Gastroesophageal sphincter (tissue), 4 donors: Measurements from ENCODE around the gene SAMD4A. TPM values are rescaled to one million over a fixed set of nuclear protein-coding genes. Genes with fewer than 3 reads are reported as not detected.

ENCODE experiments used
- ATAC-seq: fragments of 150-250 bp; one replicate; pipeline ENCODE4 v1.9.1; 2016; ENCODE audit warnings: mild to moderate bottlenecking, moderate library complexity
- H3K27ac ChIP-seq, 4 donors: fragments of 200-600 bp; sonication (generic) in 3 of 4; 1 replicate in 3 of 4; 2 replicates in 1 of 4; pipeline ENCODE4 v1.5.1; 2016 to 2019
- H3K27me3 ChIP-seq: fragments of 200-600 bp; sonication (generic); one replicate; pipeline ENCODE4 v1.5.1; 2019
- H3K36me3 ChIP-seq, 2 donors: fragments of 200-600 bp; sonication (generic); one replicate each; pipeline ENCODE4 v1.5.1; 2019; ENCODE audit warnings: control low read depth in 1 of 2
- H3K4me1 ChIP-seq, 3 donors: fragments of 200-600 bp; sonication (generic); 1 replicate in 2 of 3; 2 replicates in 1 of 3; pipeline ENCODE4 v1.5.1; 2016 to 2019; ENCODE audit warnings: control low read depth in 2 of 3
- H3K4me3 ChIP-seq, 2 donors: fragments of 200-600 bp; sonication (generic); one replicate each; pipeline ENCODE4 v1.5.1; 2019; ENCODE audit warnings: mild to moderate bottlenecking in 1 of 2, moderate library complexity in 1 of 2
- H3K9me3 ChIP-seq, 3 donors: fragments of 200-600 bp; sonication (generic); one replicate each; pipeline ENCODE4 v1.5.1; 2017 to 2019; ENCODE audit warnings: control low read depth in 2 of 3
- EP300 ChIP-seq: sonication (generic); formaldehyde crosslinking; IDR thresholded peaks from one replicate; pipeline ENCODE4 v1.6.1; 2017; ENCODE audit warnings: antibody characterized with exemption, mild to moderate bottlenecking
- POLR2A ChIP-seq, 2 donors: fragments of 450-650 bp; IDR thresholded peaks; one replicate each; pipeline ENCODE4 v1.6.1; 2017; ENCODE audit warnings: antibody characterized with exemption in 2 of 2, mild to moderate bottlenecking in 2 of 2, moderate library complexity in 1 of 2
- POLR2AphosphoS5 ChIP-seq: sonication (generic); formaldehyde crosslinking; IDR thresholded peaks from one replicate; pipeline ENCODE4 v1.6.1; 2017; ENCODE audit warnings: antibody characterized with exemption
- WGBS, 2 donors: methylation state at CpG; one replicate each; pipeline ENCODE4 v1.1.5; 2018; ENCODE audit warnings: low coverage in 1 of 2; 5-methylcytosine and 5-hydroxymethylcytosine counted together
- total RNA-seq, 4 donors: library from RNA; depleted of rRNA; stranded (reverse); fragments of >200 nt; gene quantifications; one replicate each; pipeline ENCODE4 v1.1.0, GENCODE V29; 2016
- TF ChIP-seq, protein P1 (sequence below), 4 experiments: fragments of 200-600 bp in 2 of 4; fragments of 450-650 bp in 2 of 4; sonication (generic) in 1 of 4; IDR thresholded peaks; one replicate each; pipeline ENCODE4 v1.5.1; 2017 to 2019; ENCODE audit warnings: antibody characterized with exemption in 4 of 4, mild to moderate bottlenecking in 2 of 4, moderate library complexity in 2 of 4

SAMD4A gene
- total RNA-seq, 4 donors from 2014 or later: 65.2 to 163 (median 89.7) TPM

DNA sequence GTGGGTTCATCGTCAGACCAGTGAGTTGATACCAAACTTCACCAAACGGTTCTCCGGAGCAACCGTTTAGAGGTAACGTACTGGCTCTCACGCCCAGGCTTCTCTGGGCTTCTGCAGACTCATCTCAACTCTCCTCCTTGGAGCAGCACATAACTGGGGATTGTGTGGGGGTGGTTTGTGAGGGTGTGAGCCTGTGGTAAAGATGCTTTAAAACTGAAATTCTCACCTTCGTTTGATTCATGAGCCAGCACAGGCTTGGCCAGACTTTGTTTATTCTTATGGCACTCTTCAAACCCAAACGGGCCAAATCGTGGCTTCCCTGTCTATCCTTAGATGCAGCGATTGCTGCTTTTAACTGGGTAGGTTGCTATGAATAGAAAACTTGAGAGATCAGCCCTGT, 121.3 kb downstream of the SAMD4A start:
- Histone ChIP-seq H3K9me3 (no peaks in the 10 kb centered on the region), H3K27me3 (no peaks in the 10 kb centered on the region), H3K27ac (peak overlapping the region in 3 of 4 donors; percentile 76 to 88 (median 83)), H3K4me1 (peaks cover 4 to 78% (median 40%) of the 10 kb centered on the region in 3 donors), H3K36me3 (no peaks in the 10 kb centered on the region), H3K4me3 (no peak overlapping the region)
- no peak for ATAC-seq
- no peak for TF ChIP-seq POLR2AphosphoS5
- TF ChIP-seq POLR2A (IDR thresholded peaks at IDR 0.05): no peak
- TF ChIP-seq EP300: no peak
- TF ChIP-seq, protein P1, sequence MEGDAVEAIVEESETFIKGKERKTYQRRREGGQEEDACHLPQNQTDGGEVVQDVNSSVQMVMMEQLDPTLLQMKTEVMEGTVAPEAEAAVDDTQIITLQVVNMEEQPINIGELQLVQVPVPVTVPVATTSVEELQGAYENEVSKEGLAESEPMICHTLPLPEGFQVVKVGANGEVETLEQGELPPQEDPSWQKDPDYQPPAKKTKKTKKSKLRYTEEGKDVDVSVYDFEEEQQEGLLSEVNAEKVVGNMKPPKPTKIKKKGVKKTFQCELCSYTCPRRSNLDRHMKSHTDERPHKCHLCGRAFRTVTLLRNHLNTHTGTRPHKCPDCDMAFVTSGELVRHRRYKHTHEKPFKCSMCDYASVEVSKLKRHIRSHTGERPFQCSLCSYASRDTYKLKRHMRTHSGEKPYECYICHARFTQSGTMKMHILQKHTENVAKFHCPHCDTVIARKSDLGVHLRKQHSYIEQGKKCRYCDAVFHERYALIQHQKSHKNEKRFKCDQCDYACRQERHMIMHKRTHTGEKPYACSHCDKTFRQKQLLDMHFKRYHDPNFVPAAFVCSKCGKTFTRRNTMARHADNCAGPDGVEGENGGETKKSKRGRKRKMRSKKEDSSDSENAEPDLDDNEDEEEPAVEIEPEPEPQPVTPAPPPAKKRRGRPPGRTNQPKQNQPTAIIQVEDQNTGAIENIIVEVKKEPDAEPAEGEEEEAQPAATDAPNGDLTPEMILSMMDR (IDR thresholded peaks at IDR 0.05): no peak
- 69 to 94% methylated on average over 3 to 10 of the region's 10 CpGs for WGBS, 2 donors

DNA sequence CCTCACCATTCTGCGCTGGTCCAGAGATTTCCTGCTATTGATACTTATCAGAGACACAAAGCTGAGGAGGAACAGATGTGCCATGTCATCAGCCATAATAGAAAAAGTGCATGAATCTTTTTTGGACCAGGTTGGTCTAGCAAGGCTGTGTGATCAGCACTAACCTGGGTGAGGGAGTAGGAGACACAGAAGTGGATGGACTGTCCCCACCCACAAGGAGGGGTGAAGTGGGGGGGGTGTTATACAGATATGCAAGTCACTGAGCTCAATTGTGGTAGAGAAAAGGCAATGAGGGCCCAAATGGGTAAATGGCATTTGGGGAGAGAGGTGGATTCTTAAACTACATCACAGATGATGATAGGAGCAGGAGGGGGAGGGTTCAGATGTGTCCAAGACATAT, 123.0 kb downstream of the SAMD4A start:
- no peaks in the 10 kb centered on the region for H3K9me3 ChIP-seq
- no peak overlapping the region for H3K4me3 ChIP-seq
- H3K27ac ChIP-seq: peak overlapping the region in 2 of 4 donors; percentile 12 to 62
- H3K36me3 ChIP-seq: no peaks in the 10 kb centered on the region
- peaks cover 4 to 71% (median 28%) of the 10 kb centered on the region in 3 donors for H3K4me1 ChIP-seq
- no CpG with 5 or more reads among the region's 1 CpG for WGBS, 2 donors
- H3K27me3 ChIP-seq: no peaks in the 10 kb centered on the region
- ATAC-seq: no peak
- TF ChIP-seq POLR2AphosphoS5: no peak
- TF ChIP-seq, protein P1 (IDR thresholded peaks at IDR 0.05): no peak
- TF ChIP-seq POLR2A (IDR thresholded peaks at IDR 0.05): no peak
- no peak for TF ChIP-seq EP300

DNA sequence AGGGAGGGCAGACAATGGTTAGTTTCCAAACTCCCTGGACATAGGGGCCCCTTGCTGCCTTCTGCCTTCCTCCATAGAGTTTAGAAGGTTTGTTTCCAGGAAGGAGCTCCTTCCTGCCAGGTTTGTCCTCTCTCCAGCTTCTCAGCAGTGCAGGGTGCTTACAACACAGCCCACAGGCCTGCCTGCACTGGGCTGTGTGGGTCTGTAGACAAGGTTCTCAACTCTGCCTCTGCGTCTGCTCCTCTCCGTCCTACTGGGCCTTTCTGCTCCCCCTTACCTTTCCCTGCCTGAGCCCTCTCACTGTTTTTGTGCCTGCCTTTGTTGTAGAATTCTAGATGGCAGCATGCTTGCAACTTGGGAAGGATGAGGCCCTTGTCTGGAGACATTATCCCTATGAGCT, 124.0 kb downstream of the SAMD4A start:
- Histone ChIP-seq H3K4me3 (no peak overlapping the region), H3K4me1 (peaks cover 4 to 61% (median 22%) of the 10 kb centered on the region in 3 donors), H3K36me3 (no peaks in the 10 kb centered on the region), H3K9me3 (no peaks in the 10 kb centered on the region), H3K27ac (peak overlapping the region in 2 of 4 donors; percentile 43 to 62), H3K27me3 (no peaks in the 10 kb centered on the region)
- no peak for ATAC-seq
- 100% methylated on average over 2 of the region's 2 CpGs for WGBS, 2 donors
- no peak for TF ChIP-seq EP300
- TF ChIP-seq POLR2A (IDR thresholded peaks at IDR 0.05): no peak
- TF ChIP-seq, protein P1 (IDR thresholded peaks at IDR 0.05): no peak

DNA sequence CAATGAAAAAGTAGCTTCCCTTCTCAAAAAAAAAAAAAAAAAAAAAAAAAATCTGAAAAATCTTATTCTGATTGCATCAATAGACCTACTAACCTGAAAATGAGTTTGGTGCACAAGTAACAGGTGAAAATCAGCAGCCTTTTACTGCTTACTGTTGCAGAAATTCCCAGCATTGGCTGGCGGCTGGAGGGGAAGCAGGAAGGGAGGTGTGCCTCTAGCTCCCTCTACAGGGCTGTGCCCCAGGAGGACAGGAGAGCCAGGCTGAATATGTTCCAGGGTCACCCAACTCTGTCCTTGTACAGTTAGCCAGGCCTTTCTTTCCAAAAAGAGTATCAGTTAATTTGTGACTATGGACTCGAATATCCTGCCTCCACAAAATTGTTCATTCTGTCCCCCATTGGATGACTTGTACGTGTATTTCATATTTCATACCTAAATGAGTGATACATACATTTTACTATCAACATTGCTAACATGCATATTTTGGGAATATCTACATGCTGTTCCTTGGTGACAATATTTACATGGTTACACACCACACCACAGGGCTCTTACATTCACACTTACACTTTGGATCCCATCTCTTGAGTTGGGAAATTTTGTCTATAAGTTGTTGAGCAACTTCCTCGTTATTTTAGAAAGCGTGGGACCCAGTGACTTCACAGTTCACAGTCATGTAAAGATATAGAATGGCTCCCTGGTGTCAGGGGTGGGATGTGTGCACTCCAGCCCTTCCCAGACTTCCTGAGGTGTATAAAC, 124.8 kb downstream of the SAMD4A start:
- TF ChIP-seq, protein P1 (IDR thresholded peaks at IDR 0.05): peak; percentile 80 to 87 (median 84)
- TF ChIP-seq POLR2A (IDR thresholded peaks at IDR 0.05) (no peak), POLR2AphosphoS5 (peak; percentile 49), EP300 (no peak)
- H3K27me3 ChIP-seq: no peaks in the 10 kb centered on the region
- H3K4me1 ChIP-seq: peaks cover 2 to 53% (median 16%) of the 10 kb centered on the region in 3 donors
- no peak overlapping the region for H3K4me3 ChIP-seq
- no peaks in the 10 kb centered on the region for H3K9me3 ChIP-seq
- peak; percentile 80 for ATAC-seq
- no peaks in the 10 kb centered on the region for H3K36me3 ChIP-seq
- 31 to 43% methylated on average over 5 of the region's 5 CpGs for WGBS, 2 donors
- H3K27ac ChIP-seq: peak overlapping the region in 2 of 4 donors; percentile 12 to 62

DNA sequence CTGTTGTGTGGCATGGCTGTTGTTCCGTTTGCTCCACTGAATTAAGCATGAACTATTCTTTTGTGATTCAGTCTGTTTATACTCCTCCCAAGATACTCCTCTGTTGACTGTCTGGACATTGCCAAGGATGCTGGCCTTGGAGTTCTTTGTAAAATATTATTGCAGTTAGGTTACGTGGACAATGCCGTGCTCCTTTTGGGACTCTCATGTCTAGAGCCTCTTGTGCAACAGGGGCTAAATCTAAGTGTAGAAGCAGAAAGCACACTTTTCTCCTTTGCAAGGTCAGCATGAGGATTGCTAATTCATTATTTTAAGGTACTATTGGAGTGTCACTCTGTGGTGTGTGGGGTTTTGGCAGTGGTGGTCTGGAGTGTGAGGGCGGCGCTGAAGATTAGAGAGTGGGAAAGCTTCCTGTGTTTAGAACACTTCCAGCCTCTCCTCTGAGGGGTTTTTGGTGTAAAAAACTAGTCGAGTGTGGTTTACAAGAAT, 125.4 kb downstream of the SAMD4A start:
- TF ChIP-seq POLR2A (IDR thresholded peaks at IDR 0.05): no peak
- TF ChIP-seq, protein P1 (IDR thresholded peaks at IDR 0.05): no peak
- 59 to 69% methylated on average over 4 to 6 of the region's 6 CpGs for WGBS, 2 donors
- Histone ChIP-seq H3K4me3 (no peak overlapping the region), H3K9me3 (no peaks in the 10 kb centered on the region), H3K27ac (peak overlapping the region in 2 of 4 donors; percentile 12 to 62), H3K27me3 (no peaks in the 10 kb centered on the region), H3K36me3 (no peaks in the 10 kb centered on the region), H3K4me1 (peaks cover 0 to 52% (median 11%) of the 10 kb centered on the region in 3 donors)
- no peak for ATAC-seq
